ENCODE results near the gene AHNAK2. TPM values are rescaled to one million over a fixed set of nuclear protein-coding genes. Genes with fewer than 3 reads are reported as not detected.

Gene AHNAK2
- total and polyA plus RNA-seq, 9 of the 15 experiments (the other 6 are each of a cell fraction or from before 2014, with no cell fraction given), result 0.04 to 0.09 (median 0.04) TPM; not detected in 6

DNA sequence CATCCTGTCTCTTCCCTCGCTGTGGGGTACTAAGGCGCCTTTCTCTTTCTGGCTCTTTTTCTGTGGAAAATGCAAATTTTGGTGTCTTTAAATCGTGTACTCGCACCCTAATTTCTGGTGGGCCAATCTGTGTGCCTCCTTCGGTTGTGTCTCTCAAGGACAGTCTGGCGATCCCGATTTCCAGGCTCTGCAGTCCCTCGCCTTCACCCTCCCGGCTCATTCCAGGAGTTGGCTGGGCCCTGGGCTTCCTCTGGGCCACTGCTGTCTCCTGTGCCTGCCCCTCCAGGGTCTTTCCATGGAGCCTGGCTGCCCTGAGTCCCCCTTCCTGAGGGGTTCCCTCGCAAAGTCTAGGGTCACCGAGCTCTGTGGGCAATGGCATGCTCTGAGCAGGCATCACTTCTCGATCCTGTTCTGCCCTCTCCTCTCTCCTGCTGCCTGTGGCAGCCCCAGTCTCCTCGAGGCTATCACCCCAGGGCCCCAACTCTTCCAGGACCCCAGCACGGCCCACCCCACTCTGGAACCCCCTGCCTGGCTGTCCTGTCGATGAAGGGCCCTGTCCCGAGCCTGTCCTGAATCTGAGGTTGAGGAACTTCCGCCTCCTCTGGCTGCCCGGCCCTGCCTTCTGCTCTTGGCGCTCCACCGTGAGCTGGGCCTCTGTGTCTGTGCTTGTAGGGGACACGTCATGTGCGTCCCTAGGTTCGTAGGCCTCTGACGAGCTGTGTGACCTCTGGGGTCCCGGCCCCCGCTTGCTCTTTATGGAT, 24.1 kb downstream of the AHNAK2 start (continued):
- no peak for TF ChIP-seq SMAD1 (IDR thresholded peaks at IDR 0.05; ENCODE audit: low read depth, low read length, partially characterized antibody)

DNA sequence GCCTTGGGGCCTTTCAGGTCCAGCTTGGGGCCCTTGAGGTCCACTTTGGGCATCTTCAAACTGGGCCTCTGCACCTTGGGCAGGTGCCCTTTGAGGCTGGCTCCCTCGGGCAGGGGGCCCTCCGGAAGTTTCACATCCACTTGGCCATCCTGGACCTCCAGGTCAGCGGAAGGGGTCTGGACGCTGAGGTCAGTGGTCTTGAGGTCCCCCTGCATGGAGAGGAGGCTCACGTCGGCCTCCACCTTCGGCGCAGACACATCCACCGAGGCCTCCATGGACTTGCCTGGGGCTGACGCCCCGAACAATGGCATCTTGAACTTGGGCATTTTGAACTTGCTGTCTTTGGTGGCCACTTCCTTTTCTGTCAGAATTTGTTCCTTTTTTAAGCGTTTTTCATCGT, 25.1 kb downstream of the AHNAK2 start:
- ATAC-seq, result no peak
- no peak for DNase-seq (ENCODE audit: extremely low read depth in 1 of 4, low spot score in 3 of 4)
- H3K9me1 ChIP-seq (ENCODE audit: control insufficient read depth, insufficient read depth, low read length), result no peaks in the 10 kb centered on the region
- in situ Hi-C loops (cut with MboI) (no loop called here), intact Hi-C loops (cut with micrococcal nuclease) (no loop called here)
- no peak overlapping the region for H3K27ac ChIP-seq (ENCODE audit: extremely low read depth, low read depth, low read length)
- H3K9me3 ChIP-seq (replicated peaks; ENCODE audit: control insufficient read depth, insufficient read depth, low read depth, low read length), result no peaks in the 10 kb centered on the region
- no peak overlapping the region for H3K4me2 ChIP-seq (ENCODE audit: insufficient read depth, low read length)
- ChIA-PET POLR2A (no interaction called here), CTCF (ENCODE audit: low intra/inter-chr PET ratio) (no interaction called here)
- no peaks in the 10 kb centered on the region for H4K20me1 ChIP-seq (replicated peaks; ENCODE audit: control insufficient read depth, insufficient read depth, low read length)
- H3K4me1 ChIP-seq (replicated peaks in 1 of 2; ENCODE audit: control insufficient read depth in 2 of 2, insufficient read depth in 2 of 2, low read length in 2 of 2), result peaks cover 0 to 4% of the 10 kb centered on the region in 2 experiments; a peak in 1 of 5 replicates
- FAIRE-seq, result no peak
- H3K27me3 ChIP-seq (ENCODE audit: control insufficient read depth in 2 of 2, insufficient read depth in 2 of 2, low read length in 2 of 2), result peaks cover 12 to 63% of the 10 kb centered on the region in 2 experiments; a peak in 4 of 5 replicates
- BruUV-seq (replicated peaks), result no TSS peak
- H3K4me3 ChIP-seq, result no peak overlapping the region
- H2AFZ ChIP-seq (ENCODE audit: low read depth, low read length), result no peak overlapping the region
- TF ChIP-seq ZNF282 (CRISPR knock-in tag; IDR thresholded peaks at IDR 0.05) (no peak), ZNF354B (CRISPR knock-in tag; IDR thresholded peaks at IDR 0.05) (no peak), EWSR1 (IDR thresholded peaks at IDR 0.05; ENCODE audit: borderline replicate concordance, low read depth, partially characterized antibody) (no peak), ZNF77 (CRISPR knock-in tag; IDR thresholded peaks at IDR 0.05) (no peak), MCM5 (IDR thresholded peaks at IDR 0.05; ENCODE audit: low read depth) (no peak), JUNB (CRISPR knock-in tag; conservative IDR thresholded peaks at IDR 0.05) (no peak), BACH1 (tag; IDR thresholded peaks at IDR 0.05) (no peak), HMBOX1 (IDR thresholded peaks at IDR 0.05) (no peak)
- TF ChIP-seq, protein P1, sequence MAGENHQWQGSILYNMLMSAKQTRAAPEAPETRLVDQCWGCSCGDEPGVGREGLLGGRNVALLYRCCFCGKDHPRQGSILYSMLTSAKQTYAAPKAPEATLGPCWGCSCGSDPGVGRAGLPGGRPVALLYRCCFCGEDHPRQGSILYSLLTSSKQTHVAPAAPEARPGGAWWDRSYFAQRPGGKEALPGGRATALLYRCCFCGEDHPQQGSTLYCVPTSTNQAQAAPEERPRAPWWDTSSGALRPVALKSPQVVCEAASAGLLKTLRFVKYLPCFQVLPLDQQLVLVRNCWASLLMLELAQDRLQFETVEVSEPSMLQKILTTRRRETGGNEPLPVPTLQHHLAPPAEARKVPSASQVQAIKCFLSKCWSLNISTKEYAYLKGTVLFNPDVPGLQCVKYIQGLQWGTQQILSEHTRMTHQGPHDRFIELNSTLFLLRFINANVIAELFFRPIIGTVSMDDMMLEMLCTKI (IDR thresholded peaks at IDR 0.05; ENCODE audit: partially characterized antibody), result no peak
- TF ChIP-seq, protein P2, sequence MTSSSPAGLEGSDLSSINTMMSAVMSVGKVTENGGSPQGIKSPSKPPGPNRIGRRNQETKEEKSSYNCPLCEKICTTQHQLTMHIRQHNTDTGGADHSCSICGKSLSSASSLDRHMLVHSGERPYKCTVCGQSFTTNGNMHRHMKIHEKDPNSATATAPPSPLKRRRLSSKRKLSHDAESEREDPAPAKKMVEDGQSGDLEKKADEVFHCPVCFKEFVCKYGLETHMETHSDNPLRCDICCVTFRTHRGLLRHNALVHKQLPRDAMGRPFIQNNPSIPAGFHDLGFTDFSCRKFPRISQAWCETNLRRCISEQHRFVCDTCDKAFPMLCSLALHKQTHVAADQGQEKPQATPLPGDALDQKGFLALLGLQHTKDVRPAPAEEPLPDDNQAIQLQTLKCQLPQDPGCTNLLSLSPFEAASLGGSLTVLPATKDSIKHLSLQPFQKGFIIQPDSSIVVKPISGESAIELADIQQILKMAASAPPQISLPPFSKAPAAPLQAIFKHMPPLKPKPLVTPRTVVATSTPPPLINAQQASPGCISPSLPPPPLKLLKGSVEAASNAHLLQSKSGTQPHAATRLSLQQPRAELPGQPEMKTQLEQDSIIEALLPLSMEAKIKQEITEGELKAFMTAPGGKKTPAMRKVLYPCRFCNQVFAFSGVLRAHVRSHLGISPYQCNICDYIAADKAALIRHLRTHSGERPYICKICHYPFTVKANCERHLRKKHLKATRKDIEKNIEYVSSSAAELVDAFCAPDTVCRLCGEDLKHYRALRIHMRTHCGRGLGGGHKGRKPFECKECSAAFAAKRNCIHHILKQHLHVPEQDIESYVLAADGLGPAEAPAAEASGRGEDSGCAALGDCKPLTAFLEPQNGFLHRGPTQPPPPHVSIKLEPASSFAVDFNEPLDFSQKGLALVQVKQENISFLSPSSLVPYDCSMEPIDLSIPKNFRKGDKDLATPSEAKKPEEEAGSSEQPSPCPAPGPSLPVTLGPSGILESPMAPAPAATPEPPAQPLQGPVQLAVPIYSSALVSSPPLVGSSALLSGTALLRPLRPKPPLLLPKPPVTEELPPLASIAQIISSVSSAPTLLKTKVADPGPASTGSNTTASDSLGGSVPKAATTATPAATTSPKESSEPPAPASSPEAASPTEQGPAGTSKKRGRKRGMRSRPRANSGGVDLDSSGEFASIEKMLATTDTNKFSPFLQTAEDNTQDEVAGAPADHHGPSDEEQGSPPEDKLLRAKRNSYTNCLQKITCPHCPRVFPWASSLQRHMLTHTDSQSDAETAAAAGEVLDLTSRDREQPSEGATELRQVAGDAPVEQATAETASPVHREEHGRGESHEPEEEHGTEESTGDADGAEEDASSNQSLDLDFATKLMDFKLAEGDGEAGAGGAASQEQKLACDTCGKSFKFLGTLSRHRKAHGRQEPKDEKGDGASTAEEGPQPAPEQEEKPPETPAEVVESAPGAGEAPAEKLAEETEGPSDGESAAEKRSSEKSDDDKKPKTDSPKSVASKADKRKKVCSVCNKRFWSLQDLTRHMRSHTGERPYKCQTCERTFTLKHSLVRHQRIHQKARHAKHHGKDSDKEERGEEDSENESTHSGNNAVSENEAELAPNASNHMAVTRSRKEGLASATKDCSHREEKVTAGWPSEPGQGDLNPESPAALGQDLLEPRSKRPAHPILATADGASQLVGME (CRISPR knock-in tag; IDR thresholded peaks at IDR 0.05), result no peak
- no peak overlapping the region for H3K9ac ChIP-seq (ENCODE audit: insufficient read depth in 1 of 2, low read depth in 2 of 2, low read length in 2 of 2)
- WGBS (ENCODE audit: insufficient coverage, low coverage, missing lambda C conversion rate), result 2% methylated on average over 8 of the region's 13 CpGs
- no peaks in the 10 kb centered on the region for H3K79me2 ChIP-seq (ENCODE audit: control insufficient read depth, insufficient read depth, low read length)
- no peaks in the 10 kb centered on the region for H3K36me3 ChIP-seq (ENCODE audit: control insufficient read depth, insufficient read depth, low read length)

Data from K562 (cell line).